NCI-H2081 (cell line): Measurements from ENCODE around the gene IRF1.
"Not testable (repeated sequence)": the region's sequence is repeated elsewhere in the genome, so short reads cannot be mapped to it uniquely, and the experiment has no call there.

Source experiments
- DNase-seq, 2 experiments: peaks; one replicate each; lab custom pipeline; 2025; lab: John Stamatoyannopoulos, UW

IRF1 gene, protein sequence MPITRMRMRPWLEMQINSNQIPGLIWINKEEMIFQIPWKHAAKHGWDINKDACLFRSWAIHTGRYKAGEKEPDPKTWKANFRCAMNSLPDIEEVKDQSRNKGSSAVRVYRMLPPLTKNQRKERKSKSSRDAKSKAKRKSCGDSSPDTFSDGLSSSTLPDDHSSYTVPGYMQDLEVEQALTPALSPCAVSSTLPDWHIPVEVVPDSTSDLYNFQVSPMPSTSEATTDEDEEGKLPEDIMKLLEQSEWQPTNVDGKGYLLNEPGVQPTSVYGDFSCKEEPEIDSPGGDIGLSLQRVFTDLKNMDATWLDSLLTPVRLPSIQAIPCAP

DNA sequence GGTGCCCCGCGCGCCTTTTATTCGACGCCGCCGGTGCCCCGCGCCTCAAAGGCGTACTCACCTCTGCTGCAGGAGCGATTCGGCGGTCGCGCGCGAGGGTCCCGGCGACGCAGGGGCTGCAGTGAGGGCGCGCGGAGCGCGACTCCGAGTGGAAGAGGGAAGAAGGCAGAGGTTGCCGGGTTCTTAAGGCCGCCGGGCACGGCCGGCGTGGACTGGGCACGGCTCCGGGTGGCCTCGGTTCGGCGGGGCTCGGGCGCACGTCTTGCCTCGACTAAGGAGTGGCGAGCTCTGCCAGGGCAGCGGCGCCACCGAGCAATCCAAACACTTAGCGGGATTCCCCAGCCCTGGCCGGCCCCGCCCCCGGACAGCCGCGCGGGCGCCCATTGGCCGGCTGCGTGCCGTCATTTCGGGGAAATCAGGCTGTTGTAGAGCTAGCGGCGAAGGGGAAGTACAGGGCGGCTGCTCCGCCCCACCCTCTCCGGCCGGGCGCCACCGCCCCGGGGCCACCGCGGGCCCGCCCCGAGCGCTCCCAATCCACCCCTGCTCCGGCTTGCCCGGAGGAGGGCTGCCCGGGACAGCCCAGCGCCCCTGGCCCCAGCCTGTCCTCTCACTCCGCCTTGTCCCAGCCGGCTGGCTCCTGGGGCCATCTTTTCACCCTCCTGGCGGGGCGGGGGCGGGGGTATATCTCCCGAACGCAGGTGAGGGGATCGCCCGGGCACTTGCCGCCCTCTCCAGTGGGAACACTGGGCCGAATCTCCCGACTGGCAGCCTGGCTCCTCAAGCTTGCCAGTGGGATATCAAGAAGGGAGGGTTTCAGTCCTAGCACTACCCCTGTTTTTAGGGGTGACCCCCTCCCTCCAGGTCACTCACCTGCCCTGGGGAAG, at the start of gene IRF1:
Gene IRF1 (minus strand): TSS at position 290 of the 884 bp plus-strand sequence. CDS start 1,295 bp downstream, outside the sequence.
- peak; percentile 84 to 88 for DNase-seq

DNA sequence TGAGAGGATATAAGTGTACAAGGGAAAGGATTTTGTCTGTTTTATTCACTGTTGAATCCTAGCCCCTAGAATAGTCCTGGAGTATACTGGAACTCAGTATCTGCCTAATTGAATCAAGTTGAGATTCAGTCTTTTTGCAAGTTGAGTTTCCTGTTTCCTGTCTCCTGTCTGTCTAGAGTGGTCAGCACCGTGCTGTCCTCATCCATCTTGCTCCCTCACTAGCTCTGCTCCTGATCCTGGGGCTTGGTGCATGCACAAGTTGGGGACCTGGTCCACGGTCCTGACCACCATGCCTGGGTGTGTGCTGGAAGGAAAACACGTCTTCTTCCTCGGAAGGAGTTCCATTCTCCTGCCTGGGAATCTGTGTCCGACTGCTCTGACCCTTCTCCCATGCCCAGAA, 49.6 kb upstream of the IRF1 start:
- no peak for DNase-seq

DNA sequence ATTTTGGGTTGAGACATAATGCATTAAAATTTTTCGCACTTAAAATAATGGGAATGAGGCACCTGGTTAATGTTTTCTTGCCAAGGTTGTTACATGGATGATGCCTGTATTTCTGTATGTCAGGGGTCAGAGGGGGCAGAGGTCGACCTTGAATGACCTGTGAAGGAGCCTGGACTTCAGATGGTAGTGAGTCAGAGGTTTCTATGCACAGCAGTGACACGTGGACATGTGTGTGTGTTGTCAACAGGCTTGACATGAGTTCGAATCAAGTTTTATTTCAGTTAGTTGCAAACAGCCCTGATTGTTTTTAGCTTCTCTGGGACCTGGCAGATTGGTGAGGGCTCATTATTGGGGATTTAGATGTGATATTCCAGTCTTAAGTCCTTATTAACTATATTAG, 49.1 kb upstream of the IRF1 start:
- DNase-seq = no peak

DNA sequence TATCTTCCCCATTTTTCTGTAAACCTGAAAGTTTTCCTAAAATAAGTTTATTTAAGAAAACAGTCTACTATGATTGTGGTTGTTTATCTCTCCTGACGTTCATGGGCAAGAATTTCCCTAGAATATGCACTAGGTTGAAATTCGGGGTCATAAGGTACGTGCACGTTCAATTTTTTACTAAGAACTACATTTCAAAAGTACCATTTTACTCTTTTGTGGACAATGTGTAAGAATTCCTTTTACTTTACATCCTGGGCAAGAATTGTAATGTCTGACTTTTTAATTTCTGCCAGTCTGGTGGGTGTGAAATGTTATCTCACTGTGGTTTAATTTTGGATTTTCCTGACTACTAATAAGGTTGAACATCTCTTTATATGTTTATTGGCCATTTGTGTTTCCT, 40.4 kb upstream of the IRF1 start:
- no peak for DNase-seq

DNA sequence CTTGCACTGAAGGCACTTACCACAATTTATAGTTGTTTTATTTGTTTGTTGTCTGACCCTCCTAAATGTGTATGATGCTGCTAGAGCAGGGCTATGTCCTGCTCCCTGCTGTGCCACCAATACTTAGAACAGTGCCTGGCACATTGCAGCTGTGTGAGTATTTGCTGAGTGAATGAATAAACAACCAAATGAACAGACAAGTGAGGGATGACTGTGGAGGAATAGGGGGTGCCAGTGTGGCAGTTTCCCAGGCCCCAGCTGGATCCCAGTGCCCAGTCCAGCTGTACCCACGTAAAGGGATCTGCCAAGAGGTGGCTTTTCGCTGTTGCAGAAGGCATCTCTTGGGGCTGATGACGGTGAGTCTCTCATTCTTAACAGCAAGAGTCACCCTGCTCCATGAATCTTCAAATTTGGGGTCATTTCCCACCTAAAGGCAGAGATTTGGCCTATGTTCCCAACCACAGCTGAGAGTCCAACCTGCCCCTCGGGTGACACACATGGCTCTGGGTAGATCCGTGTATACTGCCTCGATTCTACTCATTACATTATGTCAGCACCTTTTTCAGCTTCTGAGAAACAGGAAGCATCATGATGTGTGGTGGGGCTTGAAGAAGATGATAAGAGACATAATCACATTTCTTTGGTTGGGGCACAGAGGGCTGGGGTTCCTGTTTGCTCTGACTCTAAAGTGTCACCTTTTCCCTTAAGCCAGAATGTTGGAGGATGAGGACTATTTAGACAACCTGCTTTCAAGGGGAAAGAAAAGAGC, 38.5 kb upstream of the IRF1 start:
- DNase-seq = no peak

DNA sequence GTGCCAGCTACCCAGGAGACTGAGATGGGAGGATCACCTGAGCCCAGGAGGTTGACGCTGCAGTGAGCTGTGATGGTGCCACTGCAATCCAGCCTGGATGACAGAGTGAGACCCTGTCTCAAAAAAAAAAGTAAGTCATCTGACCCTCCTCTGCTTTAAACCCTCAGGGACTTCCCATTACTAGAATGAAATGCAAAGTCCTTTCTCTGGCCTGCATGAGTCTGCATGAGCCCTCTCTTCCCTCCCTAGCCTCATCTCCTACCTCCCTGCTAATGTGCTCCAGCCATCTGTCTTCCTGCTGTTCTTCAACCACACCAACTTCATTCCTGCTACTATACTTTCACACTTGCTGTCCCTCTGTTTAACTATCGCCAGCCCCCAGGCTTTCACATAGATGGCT, 37.4 kb upstream of the IRF1 start:
- DNase-seq = no peak

DNA sequence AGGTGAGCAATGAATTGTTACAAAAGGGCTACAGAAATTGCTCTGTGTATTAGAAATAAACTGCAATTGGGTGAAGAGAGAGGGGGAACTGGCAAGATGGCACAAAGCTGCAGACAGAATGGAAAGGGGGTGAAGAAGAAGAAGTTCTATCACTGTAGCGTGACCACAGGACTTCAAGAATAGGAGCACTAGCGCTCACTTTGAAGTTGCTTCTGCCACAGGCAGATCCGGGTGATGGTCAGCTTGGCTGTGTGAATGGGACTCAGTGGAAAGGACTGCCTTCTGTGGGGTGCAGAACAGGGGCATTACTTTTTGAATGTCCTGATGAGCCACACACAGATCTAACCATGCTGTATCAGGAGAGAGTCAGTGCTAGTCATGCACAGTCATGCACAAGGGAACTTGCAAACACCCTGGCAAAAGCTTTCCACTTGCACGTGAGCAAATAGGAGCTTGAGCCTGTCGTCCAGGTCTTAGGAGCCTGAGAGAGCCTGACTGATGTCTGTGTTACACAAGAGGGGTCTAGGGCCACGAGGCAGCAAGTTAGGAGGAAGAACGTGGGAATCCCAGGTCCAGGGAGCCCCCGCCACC, 36.5 kb upstream of the IRF1 start:
- no peak for DNase-seq

DNA sequence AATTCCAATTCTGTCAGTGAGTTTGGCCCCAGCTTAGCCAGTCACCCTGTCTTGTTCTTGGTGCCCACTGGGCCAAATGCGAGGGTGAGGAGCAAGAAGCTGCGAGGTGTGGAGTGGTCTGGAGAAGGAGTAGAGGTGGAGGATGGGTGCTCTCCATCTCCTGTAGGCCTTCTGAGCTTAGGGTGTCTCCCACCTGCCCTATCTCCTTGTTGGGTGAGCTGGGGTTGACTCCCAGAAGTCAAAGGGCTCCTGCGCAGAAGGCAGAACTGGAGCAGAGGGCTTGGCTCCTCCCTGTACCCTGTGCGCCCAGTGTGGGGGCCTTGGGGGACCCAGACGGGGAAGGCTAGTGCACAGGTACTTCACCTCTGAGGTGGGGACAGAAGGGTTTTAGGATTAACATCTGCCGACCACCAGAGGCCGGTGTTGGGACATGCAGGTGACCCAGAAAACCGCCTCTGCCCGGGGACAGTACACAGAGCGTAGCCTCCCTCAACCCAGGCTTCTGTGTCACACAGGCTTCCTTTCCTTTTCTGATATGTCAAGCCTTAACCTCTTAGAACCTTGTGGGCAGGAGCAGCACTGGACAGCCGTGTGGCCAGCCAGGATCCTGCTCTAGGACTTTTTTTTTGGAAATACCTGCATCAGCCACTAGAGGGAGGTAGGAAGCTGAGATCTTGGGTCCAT, 35.9 kb upstream of the IRF1 start:
- DNase-seq = peak; percentile 34 to 50

DNA sequence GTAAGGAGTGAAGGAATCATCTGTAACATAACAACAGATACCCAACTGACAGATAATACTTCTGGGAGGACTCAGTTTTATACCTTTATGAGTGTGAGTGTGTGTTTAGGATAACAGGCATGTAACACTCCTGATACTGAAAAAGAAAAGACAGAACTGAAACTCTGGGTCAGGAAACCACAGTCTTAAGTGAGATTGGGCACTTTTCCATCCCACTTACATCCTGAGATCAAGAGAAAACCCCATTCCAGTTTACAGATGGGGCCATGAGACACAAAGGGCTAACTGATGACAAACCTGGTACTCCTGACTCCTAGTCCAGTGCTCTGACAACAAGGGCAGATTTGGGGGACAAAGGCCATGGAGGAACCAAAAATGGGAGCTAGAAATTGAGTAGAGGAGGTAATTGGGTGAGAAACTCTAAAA, 34.7 kb upstream of the IRF1 start:
- DNase-seq = no peak

DNA sequence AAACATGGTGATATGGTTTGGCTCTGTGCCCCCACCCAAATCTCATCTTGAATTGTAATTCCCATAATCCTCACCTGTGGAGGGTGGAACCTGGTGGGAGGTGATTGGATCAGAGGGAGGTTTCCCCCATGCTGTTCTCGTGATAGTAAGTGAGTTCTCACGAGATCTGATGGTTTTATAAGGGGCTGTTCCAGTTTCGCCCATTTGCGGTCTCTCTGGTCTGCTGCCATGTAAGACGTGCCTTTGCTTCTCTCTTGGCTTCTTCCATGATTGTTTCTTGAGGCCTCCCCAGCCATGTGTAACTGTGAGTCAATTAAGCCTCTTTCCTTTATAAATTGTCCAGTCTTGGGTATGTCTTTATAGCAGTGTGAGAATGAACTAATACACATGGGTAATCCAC, 34.3 kb upstream of the IRF1 start:
- DNase-seq = not testable (repeated sequence)

DNA sequence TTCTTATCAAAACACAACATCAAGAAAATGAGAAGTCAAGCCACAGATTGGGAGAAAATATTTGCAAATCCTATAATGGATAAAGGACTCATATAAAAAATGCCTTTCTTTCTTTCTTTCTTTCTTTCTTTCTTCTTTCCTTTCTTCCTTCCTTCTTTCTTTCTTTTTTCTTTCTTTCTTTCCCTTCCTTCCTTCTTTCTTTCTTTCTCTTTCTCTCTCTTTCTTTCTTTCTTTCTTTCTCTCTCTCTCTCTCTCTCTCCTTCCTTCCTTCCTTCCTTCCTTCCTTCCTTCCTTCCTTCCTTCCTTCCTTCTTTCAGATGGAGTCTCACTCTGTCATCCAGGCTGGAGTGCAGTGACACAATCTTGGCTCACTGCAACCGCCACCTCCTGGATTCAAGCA, 31.5 kb upstream of the IRF1 start:
- DNase-seq = not testable (repeated sequence)

DNA sequence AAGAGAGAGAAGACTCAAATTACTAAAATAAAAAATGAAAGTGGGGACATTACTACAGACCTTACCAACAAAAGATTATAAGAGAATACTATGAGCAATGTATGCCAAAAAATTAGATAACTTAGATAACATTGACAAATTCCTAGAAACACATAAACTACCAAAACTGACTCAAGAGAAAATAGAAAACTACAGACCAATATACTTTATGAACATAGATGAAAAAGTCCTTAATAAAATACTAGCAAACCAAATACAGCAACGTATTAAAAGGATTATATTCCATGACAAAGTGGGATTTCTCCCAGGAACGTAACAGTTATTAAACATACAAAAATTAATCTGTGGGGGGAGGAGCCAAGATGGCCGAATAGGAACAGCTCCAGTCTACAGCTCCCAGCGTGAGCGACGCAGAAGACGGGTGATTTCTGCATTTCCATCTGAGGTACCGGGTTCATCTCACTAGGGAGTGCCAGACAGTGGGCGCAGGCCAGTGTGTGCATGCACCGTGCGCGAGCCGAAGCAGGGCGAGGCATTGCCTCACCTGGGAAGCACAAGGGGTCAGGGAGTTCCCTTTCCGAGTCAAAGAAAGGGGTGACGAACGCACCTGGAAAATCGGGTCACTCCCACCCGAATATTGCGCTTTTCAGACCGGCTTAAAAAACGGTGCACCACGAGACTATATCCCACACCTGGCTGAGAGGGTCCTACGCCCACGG, 23.2 kb upstream of the IRF1 start:
- DNase-seq = not testable (repeated sequence)

DNA sequence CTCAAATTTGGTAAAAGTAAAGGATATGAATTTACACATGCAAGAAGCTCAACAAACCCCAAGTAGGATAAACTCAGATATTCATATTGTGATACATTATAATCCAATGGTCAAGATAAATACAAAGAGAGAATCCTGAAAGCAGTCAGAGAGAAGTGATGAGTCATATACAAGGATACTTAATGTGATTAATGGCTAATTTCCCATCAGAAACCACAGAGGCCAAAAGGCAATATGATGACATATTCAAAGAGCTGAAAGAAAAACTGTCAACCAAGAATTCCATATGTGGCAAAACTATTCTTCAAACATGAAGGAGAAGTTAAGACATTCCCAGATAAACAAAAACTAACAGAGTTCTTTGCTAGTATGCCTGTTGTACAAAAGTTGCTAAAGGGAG, 19.5 kb upstream of the IRF1 start:
- DNase-seq = no peak

DNA sequence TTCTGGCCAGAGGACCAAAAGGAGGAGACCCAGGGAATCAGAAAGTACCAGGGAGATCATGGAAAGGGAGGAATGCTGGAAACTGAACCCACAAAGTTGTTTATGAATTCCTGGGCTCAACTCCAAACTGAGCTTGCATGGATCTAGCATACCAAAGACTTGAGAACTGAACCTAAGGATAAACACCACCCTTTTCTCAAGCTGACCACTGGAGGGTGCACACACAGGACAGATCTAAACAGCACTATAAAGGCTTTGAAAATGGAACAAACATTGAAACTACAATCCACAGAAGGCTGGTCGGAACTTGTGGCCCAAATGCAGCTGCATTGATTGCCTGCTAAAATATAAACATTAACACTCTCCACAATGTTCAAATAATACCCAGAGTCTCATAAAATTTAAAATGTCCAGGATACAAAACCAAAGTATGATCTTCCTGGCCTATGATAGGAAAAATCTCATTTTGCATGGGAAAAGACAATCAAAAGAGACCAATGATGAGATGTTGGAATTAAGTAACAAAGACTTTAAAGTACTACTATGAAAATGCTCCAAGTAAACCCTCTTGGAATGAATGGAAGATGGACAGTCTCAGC, 15.6 kb upstream of the IRF1 start:
- peak in 1 of 2 experiments; percentile 11 for DNase-seq

DNA sequence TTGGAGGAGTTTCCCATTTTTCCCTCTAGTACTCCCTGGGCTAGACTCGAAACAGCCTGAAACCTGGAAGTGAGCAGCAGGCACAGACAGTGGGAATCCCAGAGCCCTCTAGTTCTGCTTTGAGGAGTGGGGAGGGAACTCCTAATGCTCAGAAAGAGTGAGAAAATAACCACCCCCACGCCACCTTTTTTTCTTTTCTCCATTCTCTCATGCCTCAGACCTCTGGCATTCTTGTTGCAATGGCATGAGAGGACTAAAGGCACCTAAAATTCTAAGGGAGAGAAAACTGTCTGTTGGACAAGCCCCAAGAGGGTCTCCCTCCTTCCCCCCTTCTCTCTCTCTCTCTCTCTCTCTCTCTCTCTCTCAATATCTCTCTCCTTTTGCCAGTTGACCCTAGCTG, 15.1 kb upstream of the IRF1 start:
- DNase-seq = no peak

DNA sequence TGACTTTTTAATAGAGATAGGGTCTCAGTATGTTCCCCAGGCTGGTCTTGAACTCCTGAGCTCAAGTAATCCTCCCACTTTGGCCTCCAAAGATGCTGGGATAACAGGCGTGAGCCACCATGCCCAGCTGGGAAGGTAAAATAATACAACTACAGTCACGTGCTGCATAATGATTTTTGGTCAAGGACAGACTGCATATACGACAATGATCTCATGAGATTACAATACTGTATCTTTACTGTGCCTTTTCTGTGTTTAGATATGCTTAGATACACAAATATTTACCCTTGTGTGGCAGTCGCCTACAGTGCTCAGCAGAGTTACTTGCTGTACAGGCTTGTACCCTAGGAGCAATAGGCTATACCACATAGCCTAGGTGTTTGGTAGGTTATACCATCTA, 14.2 kb upstream of the IRF1 start:
- DNase-seq = no peak

DNA sequence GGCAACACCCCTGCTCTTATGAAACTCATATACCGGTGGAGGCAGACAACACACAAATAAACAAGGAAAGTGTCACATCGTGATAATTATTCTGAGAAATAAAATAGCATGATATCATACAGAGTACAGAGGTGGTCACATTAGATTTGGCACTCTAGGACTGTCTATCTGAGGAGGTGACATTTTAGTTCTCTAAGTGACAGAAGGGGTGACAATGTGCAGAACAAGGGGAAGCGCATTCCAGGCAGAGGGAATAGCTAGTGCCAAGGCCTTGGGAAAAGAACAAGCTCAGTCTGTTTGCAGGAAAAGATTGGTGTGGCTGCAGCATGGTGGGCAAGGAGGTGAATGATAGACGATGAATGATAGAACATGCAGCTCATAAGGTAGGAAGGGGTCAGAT, 12.7 kb upstream of the IRF1 start:
- no peak for DNase-seq

DNA sequence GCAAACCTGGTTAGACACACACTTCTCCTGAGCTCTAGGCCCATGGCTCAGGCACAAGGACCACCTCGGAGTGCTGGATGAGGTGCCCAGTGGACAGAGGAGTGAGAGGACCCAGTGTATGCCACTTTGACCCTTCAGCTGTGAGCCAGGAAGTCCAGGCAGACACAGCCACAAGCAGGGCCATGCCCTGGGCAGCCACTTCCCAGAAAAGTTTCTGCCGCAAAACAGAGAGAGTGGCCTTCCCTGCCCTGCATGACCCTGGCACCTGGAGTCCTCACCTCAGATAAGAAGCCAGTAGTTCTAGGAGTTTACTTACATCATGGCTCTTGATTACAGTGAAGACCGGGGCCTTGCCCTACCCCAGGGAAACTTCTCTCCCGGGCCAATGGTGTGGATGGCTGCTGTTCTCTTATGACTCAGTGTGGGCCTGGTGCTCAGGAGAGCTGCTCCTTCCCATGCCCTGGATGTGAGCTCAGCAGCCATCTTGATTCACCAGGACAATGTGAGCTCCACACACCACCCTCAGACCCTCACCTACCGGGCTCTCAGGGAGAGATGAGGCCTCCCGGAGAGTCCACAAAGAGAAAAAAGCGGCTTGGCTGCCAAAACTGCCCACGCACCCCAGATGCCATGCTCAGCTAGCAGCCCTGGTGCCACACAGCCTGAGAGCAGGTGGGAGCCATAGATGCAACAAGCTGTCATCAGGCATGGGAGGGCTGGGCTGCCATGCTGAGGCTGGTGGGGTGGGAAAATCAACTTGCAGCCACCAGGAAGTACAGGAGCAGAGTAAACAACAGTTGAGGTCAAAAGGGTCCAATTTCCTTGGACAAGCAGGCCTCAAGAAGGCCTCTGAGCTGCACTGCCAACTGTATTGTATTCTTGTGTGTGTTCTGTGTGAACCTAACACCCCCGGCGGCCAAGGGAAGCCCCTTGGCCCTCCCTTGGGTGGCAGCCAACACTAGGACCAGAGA, 11.7 kb upstream of the IRF1 start:
- DNase-seq = no peak

DNA sequence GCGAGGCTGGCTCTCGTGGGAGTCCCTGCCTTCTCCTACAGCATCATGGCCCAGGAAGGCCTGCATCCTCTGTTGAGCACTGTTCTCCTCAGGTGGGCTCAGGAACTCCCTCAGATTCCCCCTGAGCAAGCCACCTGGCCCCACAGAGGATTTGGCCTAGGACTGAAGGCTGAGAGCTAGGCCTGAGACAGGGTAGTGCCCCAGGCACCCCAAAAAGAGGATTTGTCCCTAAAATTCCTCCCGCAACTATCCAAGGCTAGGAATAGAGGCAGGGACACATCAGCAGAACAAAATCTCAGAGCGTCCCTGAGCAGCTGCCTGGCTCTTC, 11.0 kb upstream of the IRF1 start:
- no peak for DNase-seq
